ENCODE measurements around the gene KCNH6.
A peak's percentile ranks its signal among the peaks of the same experiment; 100 is the strongest.

The KCNH6 gene

DNA sequence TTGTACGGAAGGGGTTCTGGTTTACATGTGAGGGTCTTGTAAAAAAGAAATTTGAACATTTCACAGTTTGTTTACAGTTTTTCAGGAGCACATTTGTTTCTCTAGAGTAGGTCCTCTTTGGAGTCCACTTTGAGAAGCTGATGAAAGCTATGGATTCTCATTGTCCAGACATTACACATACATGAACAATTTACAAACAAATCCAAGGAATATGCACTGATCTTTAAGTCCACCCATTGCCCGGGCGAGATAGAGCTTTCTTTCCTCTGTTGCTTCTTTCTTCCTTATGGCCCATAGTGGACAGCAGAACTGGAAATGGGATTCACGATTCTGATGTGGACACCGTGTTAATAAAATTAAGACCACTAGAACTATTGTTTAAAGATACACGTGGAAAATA, 29.1 kb downstream of the KCNH6 start:
- Mint-ChIP-seq H3K36me3 (ENCODE audit: low read depth) (peaks cover 19% of the 10 kb centered on the region), H3K27ac (peak overlapping the region; percentile 80 to 94 (median 89)), H3K4me3 (peak overlapping the region; percentile 94 to 98 (median 98)), H3K4me1 (peaks cover 26% of the 10 kb centered on the region), H3K9me3 (peaks cover 4% of the 10 kb centered on the region), H3K27me3 (ENCODE audit: low read depth) (peaks cover 3% of the 10 kb centered on the region)
- TF ChIP-seq, protein P1, sequence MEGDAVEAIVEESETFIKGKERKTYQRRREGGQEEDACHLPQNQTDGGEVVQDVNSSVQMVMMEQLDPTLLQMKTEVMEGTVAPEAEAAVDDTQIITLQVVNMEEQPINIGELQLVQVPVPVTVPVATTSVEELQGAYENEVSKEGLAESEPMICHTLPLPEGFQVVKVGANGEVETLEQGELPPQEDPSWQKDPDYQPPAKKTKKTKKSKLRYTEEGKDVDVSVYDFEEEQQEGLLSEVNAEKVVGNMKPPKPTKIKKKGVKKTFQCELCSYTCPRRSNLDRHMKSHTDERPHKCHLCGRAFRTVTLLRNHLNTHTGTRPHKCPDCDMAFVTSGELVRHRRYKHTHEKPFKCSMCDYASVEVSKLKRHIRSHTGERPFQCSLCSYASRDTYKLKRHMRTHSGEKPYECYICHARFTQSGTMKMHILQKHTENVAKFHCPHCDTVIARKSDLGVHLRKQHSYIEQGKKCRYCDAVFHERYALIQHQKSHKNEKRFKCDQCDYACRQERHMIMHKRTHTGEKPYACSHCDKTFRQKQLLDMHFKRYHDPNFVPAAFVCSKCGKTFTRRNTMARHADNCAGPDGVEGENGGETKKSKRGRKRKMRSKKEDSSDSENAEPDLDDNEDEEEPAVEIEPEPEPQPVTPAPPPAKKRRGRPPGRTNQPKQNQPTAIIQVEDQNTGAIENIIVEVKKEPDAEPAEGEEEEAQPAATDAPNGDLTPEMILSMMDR (IDR thresholded peaks at IDR 0.05; ENCODE audit: unreplicated experiment in 3 of 3) = no peak

DNA sequence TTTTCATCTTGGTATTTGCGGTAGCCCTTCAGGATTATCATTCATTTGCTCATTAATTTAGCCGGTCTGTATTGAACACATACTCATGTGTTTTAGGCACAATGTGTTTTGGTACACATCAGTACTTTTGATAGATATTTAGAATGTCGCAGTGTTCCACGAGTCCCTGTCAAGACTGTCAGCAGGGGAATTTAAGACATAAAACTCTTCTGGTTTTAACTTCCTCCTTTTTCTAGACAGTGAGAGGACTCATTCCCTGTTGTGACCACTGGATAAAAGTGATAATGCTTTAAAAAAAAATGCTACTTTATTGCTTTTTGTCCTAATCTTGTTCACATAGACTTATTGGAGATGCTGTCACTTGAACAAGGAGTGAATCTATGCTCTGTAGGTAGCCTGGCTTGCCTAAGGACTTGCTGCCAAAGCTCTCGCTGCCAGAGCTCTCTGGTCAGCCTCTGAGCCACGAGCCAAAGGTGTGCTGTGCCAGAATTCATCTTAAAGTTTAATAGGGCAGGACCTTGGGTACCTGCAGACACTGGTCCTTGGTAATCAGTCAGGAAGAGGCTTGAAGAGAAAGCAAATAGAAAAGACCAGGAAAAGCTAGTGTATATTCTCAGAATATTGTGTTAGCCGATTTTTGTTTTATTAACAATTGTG, 32.5 kb downstream of the KCNH6 start:
- peaks cover 4% of the 10 kb centered on the region for H3K9me3 Mint-ChIP-seq
- peaks cover 26% of the 10 kb centered on the region for H3K4me1 Mint-ChIP-seq
- TF ChIP-seq, protein P1 (IDR thresholded peaks at IDR 0.05; ENCODE audit: unreplicated experiment in 3 of 3) = no peak
- H3K27me3 Mint-ChIP-seq (ENCODE audit: low read depth) = no peaks in the 10 kb centered on the region
- H3K4me3 Mint-ChIP-seq = no peak overlapping the region
- peaks cover 23% of the 10 kb centered on the region for H3K36me3 Mint-ChIP-seq (ENCODE audit: low read depth)
- H3K27ac Mint-ChIP-seq = no peak overlapping the region

DNA sequence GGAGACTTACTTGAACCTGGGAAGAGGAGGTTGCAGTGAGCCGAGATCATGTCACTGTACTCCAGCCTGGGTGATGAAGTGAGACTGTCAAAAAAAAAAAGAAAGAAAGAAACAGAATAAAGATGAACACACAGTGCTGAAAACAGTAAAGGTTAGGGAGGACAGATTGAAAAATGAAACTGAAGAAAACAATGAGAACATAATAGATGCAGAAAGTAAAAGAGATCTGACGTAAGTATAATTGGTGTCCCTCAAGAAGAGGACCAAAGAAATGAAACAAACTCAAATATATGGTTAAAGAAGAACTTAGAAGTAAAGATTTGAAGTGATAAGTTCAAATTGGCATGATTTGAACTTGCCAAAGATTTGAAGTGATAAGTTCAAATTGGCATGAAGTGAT, 34.3 kb downstream of the KCNH6 start:
- Mint-ChIP-seq H3K27ac (no peak overlapping the region), H3K4me3 (no peak overlapping the region), H3K27me3 (ENCODE audit: low read depth) (no peaks in the 10 kb centered on the region), H3K36me3 (ENCODE audit: low read depth) (peaks cover 23% of the 10 kb centered on the region), H3K4me1 (peaks cover 15% of the 10 kb centered on the region), H3K9me3 (peaks cover 4% of the 10 kb centered on the region)
- TF ChIP-seq, protein P1 (IDR thresholded peaks at IDR 0.05; ENCODE audit: unreplicated experiment in 3 of 3) = no peak

DNA sequence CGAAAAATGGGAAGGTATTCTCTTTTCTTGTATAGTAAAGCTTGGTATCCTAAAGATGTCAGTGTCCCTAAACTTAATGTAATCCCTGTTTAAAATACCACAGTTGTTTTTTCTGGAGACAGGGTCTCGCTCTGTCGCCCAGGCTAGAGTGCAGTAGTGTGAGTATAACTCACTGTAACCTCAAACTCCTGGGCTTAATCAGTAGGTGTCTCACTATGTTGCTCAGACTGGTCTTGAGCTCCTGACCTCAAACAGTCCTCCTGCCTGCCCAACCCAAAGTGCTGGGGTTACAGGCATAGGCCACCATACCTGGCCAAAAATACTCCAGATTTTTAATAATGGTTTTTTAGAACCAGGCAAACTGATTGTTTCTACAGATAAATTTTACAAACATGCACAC, 35.3 kb downstream of the KCNH6 start:
- H3K4me3 Mint-ChIP-seq = no peak overlapping the region
- peaks cover 23% of the 10 kb centered on the region for H3K36me3 Mint-ChIP-seq (ENCODE audit: low read depth)
- peaks cover 4% of the 10 kb centered on the region for H3K9me3 Mint-ChIP-seq
- TF ChIP-seq, protein P1 (IDR thresholded peaks at IDR 0.05; ENCODE audit: unreplicated experiment in 3 of 3) = no peak
- H3K27me3 Mint-ChIP-seq (ENCODE audit: low read depth) = no peaks in the 10 kb centered on the region
- peaks cover 7% of the 10 kb centered on the region for H3K4me1 Mint-ChIP-seq
- H3K27ac Mint-ChIP-seq = no peak overlapping the region

DNA sequence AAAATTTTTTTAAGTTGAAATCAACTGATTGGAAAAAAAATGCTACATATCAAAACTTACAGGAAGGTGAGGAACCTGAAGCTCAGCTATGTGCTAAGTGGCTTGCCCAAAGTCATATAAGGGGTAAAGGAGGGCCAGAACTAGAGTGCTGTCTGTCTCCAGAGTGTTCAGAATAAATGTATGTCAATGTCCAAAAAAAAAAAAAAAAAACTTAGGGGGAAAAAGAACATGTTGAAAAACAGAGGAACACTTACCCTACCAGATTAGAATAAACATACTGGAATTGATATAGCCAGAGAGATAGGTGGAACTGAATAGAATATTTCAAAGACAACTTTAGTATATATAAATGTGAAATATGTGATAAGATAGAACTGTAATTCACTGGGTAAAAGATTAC, 38.7 kb downstream of the KCNH6 start:
- H3K4me3 Mint-ChIP-seq = no peak overlapping the region
- H3K4me1 Mint-ChIP-seq = no peaks in the 10 kb centered on the region
- no peaks in the 10 kb centered on the region for H3K27me3 Mint-ChIP-seq (ENCODE audit: low read depth)
- peaks cover 14% of the 10 kb centered on the region for H3K36me3 Mint-ChIP-seq (ENCODE audit: low read depth)
- peaks cover 3% of the 10 kb centered on the region for H3K9me3 Mint-ChIP-seq
- TF ChIP-seq, protein P1 (IDR thresholded peaks at IDR 0.05; ENCODE audit: unreplicated experiment in 3 of 3) = no peak
- H3K27ac Mint-ChIP-seq = no peak overlapping the region

DNA sequence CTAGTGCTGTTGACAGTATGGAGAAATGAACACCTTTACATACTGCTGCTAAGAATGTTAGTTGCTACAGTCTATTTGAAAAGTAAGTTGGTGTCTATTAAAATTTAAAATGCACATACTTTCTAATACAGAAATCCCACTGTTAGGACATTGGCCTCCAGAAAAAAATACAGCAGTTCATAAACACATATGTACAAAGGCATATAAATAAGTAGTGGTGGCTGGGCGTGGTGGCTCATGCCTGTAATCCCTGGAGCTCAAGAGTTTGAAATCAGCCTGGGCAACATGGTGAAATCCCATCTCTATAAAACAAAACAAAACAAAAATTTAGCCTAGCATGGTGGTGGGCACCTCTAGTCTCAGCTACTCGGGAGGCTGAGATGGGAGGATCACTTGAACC, 40.2 kb downstream of the KCNH6 start:
- Mint-ChIP-seq H3K27ac (no peak overlapping the region), H3K4me3 (no peak overlapping the region), H3K27me3 (ENCODE audit: low read depth) (no peaks in the 10 kb centered on the region), H3K36me3 (ENCODE audit: low read depth) (peaks cover 6% of the 10 kb centered on the region), H3K9me3 (no peaks in the 10 kb centered on the region), H3K4me1 (no peaks in the 10 kb centered on the region)
- TF ChIP-seq, protein P1 (IDR thresholded peaks at IDR 0.05; ENCODE audit: unreplicated experiment in 3 of 3) = no peak
